ENCODE results near the gene MACROD1. TPM values are rescaled to one million over a fixed set of nuclear protein-coding genes. Genes with fewer than 3 reads are reported as not detected.

MACROD1 gene
- total and polyA plus RNA-seq, 8 donors = 13.5 to 25.1 (median 20.3) TPM

- H3K4me1 ChIP-seq = peaks cover 0 to 9% of the 10 kb centered on the region in 2 donors
Observed at GRCh38 chr11:64088162-64089026, 77.5 kb downstream of the MACROD1 start.

GRCh38 chr11:64086258-64087123 lies 79.4 kb downstream of the MACROD1 start:
- no peak overlapping the region for H3K27ac ChIP-seq
- peaks cover 0 to 5% of the 10 kb centered on the region in 2 donors for H3K4me1 ChIP-seq
- no peak for TF ChIP-seq CTCF (IDR thresholded peaks at IDR 0.05)
- intact Hi-C loops (cut with DNase I) = no loop called here
- DNase-seq = no peak
- H3K36me3 ChIP-seq = no peaks in the 10 kb centered on the region
- no peak for ATAC-seq
- H3K9me3 ChIP-seq = no peaks in the 10 kb centered on the region
- no peaks in the 10 kb centered on the region for H3K27me3 ChIP-seq
- no peak overlapping the region for H3K4me3 ChIP-seq

More at GRCh38 chr11:64088162-64089026, 77.5 kb downstream of the MACROD1 start:
- DNase-seq (no peak), ATAC-seq (peak; percentile 74)
- Histone ChIP-seq H3K9me3 (no peaks in the 10 kb centered on the region), H3K36me3 (no peaks in the 10 kb centered on the region), H3K27me3 (no peaks in the 10 kb centered on the region), H3K27ac (no peak overlapping the region), H3K4me3 (no peak overlapping the region)
- TF ChIP-seq CTCF (IDR thresholded peaks at IDR 0.05) = no peak
- intact Hi-C loops (cut with DNase I) = no loop called here

GRCh38 chr11:64085906-64086257 lies 80.0 kb downstream of the MACROD1 start:
- Histone ChIP-seq H3K36me3 (no peaks in the 10 kb centered on the region), H3K9me3 (no peaks in the 10 kb centered on the region), H3K4me3 (no peak overlapping the region), H3K4me1 (no peaks in the 10 kb centered on the region), H3K27me3 (no peaks in the 10 kb centered on the region), H3K27ac (no peak overlapping the region)
- TF ChIP-seq CTCF (IDR thresholded peaks at IDR 0.05) = no peak
- ATAC-seq = no peak
- DNase-seq = no peak
- intact Hi-C loops (cut with DNase I) = no loop called here

- DNase-seq (no peak), ATAC-seq (no peak)
- Histone ChIP-seq H3K4me3 (no peak overlapping the region), H3K27ac (no peak overlapping the region), H3K4me1 (no peaks in the 10 kb centered on the region), H3K9me3 (no peaks in the 10 kb centered on the region), H3K27me3 (no peaks in the 10 kb centered on the region), H3K36me3 (no peaks in the 10 kb centered on the region)
- intact Hi-C loops (cut with DNase I) = no loop called here
- TF ChIP-seq CTCF (IDR thresholded peaks at IDR 0.05) = no peak
Observed at GRCh38 chr11:64084951-64085710, 80.8 kb downstream of the MACROD1 start.
